K562 (cell line): ENCODE results near the gene AQP5.

ENCODE experiments used
- CEBPB ChIP-seq: fragments of 450-650 bp; IDR thresholded peaks from 2 replicates; pipeline ENCODE4 v1.6.1; 2016; ENCODE audit warnings: missing genetic modification characterization, missing compliant biosample characterization
- EP300 ChIP-seq: IDR thresholded peaks from 2 replicates; pipeline ENCODE4 v1.6.1; 2012; ENCODE audit warnings: low read length, improper control_type of control experiment
- EZH2 ChIP-seq: IDR thresholded peaks from 2 replicates; pipeline ENCODE4 v1.6.1; 2012; ENCODE audit warnings: low read depth, mild to moderate bottlenecking, inconsistent platforms, low read length, borderline replicate concordance
- FOXJ3 ChIP-seq: sonication (generic); formaldehyde crosslinking; IDR thresholded peaks from 2 replicates; pipeline ENCODE4 v1.4.0; 2020; ENCODE audit warnings: mild to moderate bottlenecking, missing genetic modification reagents
- GABPB2 ChIP-seq: fragments of 250-450 bp; sonication (Bioruptor Pico); conservative IDR thresholded peaks from 2 replicates; pipeline ENCODE4 v1.5.1; 2021; ENCODE audit warnings: mild to moderate bottlenecking
- HDAC6 ChIP-seq: IDR thresholded peaks from 2 replicates; pipeline ENCODE4 v1.6.1; 2012; ENCODE audit warnings: low read depth, mild to moderate bottlenecking, control low read depth, inconsistent platforms, low read length, moderate library complexity
- JUN ChIP-seq, 2 experiments: sonication (generic) in 1 of 2; formaldehyde crosslinking in 1 of 2; IDR thresholded peaks; 2 replicates each; pipeline versions ENCODE4 v1.6.1 to v1.8.0; 2012 to 2022; ENCODE audit warnings: borderline replicate concordance in 2 of 2, mild to moderate bottlenecking in 2 of 2, improper control_type of control experiment in 1 of 2, low read depth in 1 of 2, low read length in 1 of 2, missing genetic modification reagents in 1 of 2
- JUND ChIP-seq, 2 experiments: IDR thresholded peaks; 2 replicates in 1 of 2; 3 replicates in 1 of 2; pipeline ENCODE4 v1.6.1; 2011; ENCODE audit warnings: borderline replicate concordance in 2 of 2, low read depth in 2 of 2, low read length in 2 of 2, improper control_type of control experiment in 1 of 2, missing biosample characterization in 1 of 2, missing genetic modification characterization in 1 of 2, missing genetic modification reagents in 1 of 2
- KHSRP ChIP-seq: fragments of 450-650 bp; IDR thresholded peaks from 2 replicates; pipeline ENCODE4 v1.6.1; 2017
- SIX5 ChIP-seq, 2 experiments: IDR thresholded peaks; 2 replicates each; pipeline ENCODE4 v1.6.1; 2011; ENCODE audit warnings: low read length in 2 of 2, borderline replicate concordance in 1 of 2, low read depth in 1 of 2, mild to moderate bottlenecking in 1 of 2, moderate library complexity in 1 of 2; ENCODE audit not compliant: insufficient read depth in 1 of 2
- SP2 ChIP-seq: IDR thresholded peaks from 2 replicates; pipeline ENCODE4 v1.6.1; 2011; ENCODE audit warnings: mild to moderate bottlenecking, low read depth, low read length, moderate library complexity; ENCODE audit not compliant: poor library complexity, severe bottlenecking; ENCODE audit errors: extremely low read depth
- TAF1 ChIP-seq: IDR thresholded peaks from 2 replicates; pipeline ENCODE4 v1.6.1; 2011; ENCODE audit warnings: mild to moderate bottlenecking, low read length, moderate library complexity; ENCODE audit not compliant: insufficient read depth, control insufficient read depth, severe bottlenecking; ENCODE audit errors: extremely low read depth
- TF ChIP-seq, protein P1 (sequence below), 3 experiments: IDR thresholded peaks in 2 of 3; conservative IDR thresholded peaks in 1 of 3; 2 replicates each; pipeline ENCODE4 v1.5.1; 2011 to 2012; ENCODE audit warnings: low read length in 3 of 3, mild to moderate bottlenecking in 3 of 3, control low read depth in 2 of 3, improper control_type of control experiment in 1 of 3, inconsistent platforms in 1 of 3, low read depth in 1 of 3, mixed read lengths in 1 of 3, moderate library complexity in 1 of 3; ENCODE audit not compliant: insufficient read depth in 2 of 3

DNA sequence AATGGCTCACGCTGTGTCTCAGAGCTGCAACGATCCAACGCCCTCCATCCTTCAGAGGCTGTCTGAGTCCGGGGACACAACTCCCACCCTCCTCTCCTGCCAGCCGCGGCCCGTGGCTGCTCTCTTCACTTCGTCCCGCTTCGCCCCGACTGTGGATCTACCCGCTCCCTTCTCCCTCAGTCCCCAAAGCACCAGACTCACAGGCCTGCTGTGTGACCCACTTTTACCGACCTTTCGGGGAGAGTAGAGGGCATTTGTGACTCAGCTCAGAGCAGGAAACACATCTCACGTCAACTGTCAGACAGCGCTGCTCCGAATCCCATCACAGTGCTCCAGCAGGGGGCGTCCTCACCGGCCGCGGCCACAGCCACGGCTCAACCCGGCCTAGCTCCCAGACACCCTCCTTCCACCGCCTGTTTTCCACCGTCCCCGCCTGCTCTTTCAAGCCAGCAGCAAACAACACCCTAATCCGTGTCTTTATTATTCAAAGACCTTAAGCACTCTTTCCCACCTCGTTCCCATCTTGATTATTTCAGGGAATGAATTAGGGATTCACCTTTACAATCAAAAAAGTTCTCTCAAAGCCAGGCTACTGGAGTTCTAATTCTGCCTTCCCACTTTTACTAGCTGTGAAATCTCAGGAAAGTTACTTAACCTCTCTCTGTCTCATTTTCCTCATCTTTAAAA, 16.1 kb upstream of the AQP5 start:
- no peak for TF ChIP-seq SP2
- no peak for TF ChIP-seq EZH2
- peak; percentile 54; the same call in 1 of the 2 replicates for TF ChIP-seq EP300
- TF ChIP-seq TAF1, result peak; percentile 55
- TF ChIP-seq KHSRP, result no peak
- no peak for TF ChIP-seq GABPB2
- TF ChIP-seq HDAC6, result no peak
- TF ChIP-seq FOXJ3 (CRISPR knock-in tag), result no peak
- TF ChIP-seq SIX5 (IDR thresholded peaks at IDR 0.05; ENCODE audit: borderline replicate concordance in 1 of 2, insufficient read depth in 1 of 2, low read depth in 1 of 2, low read length in 2 of 2), result no peak
- peak; percentile 82 for TF ChIP-seq JUND (IDR thresholded peaks at IDR 0.05; ENCODE audit: borderline replicate concordance, low read depth, low read length)
- TF ChIP-seq JUND (tag; IDR thresholded peaks at IDR 0.05; ENCODE audit: borderline replicate concordance, low read depth, low read length), result peak; percentile 74; the same call in 2 of the 3 replicates
- TF ChIP-seq, protein P1, sequence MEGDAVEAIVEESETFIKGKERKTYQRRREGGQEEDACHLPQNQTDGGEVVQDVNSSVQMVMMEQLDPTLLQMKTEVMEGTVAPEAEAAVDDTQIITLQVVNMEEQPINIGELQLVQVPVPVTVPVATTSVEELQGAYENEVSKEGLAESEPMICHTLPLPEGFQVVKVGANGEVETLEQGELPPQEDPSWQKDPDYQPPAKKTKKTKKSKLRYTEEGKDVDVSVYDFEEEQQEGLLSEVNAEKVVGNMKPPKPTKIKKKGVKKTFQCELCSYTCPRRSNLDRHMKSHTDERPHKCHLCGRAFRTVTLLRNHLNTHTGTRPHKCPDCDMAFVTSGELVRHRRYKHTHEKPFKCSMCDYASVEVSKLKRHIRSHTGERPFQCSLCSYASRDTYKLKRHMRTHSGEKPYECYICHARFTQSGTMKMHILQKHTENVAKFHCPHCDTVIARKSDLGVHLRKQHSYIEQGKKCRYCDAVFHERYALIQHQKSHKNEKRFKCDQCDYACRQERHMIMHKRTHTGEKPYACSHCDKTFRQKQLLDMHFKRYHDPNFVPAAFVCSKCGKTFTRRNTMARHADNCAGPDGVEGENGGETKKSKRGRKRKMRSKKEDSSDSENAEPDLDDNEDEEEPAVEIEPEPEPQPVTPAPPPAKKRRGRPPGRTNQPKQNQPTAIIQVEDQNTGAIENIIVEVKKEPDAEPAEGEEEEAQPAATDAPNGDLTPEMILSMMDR (IDR thresholded peaks at IDR 0.05 in 2 of 3, conservative IDR thresholded peaks at IDR 0.05 in 1 of 3; ENCODE audit: insufficient read depth in 2 of 3, low read depth in 1 of 3, low read length in 3 of 3), result peak; percentile 87 to 95 (median 90)
- peak; percentile 49; the same call in 1 of the 2 replicates for TF ChIP-seq JUN (IDR thresholded peaks at IDR 0.05; ENCODE audit: borderline replicate concordance, low read depth, low read length)
- TF ChIP-seq JUN (CRISPR knock-in tag; IDR thresholded peaks at IDR 0.05; ENCODE audit: borderline replicate concordance), result no peak
- no peak for TF ChIP-seq CEBPB (tag)
